Gastrocnemius medialis (tissue), 4 donors: ENCODE data around the gene CCRL2. TPM values are rescaled to one million over a fixed set of nuclear protein-coding genes. Genes with fewer than 3 reads are reported as not detected.

Experiments used
- ATAC-seq, 2 donors: fragments of 150-250 bp; one replicate each; pipeline ENCODE4 v1.9.1; 2016
- DNase-seq, 2 donors: peaks; one replicate each; pipeline ENCODE4 v3.0.0-alpha.2; 2019
- H3K27ac ChIP-seq, 4 donors: fragments of 200-600 bp; sonication (generic); 1 replicate in 1 of 4; 2 replicates in 3 of 4; pipeline ENCODE4 v1.5.1; 2016 to 2018; ENCODE audit warnings: mild to moderate bottlenecking in 2 of 4, moderate library complexity in 1 of 4
- H3K27me3 ChIP-seq, 3 donors: fragments of 200-600 bp; sonication (generic) in 2 of 3; 1 replicate in 1 of 3; 2 replicates in 2 of 3; pipeline versions ENCODE4 v1.5.1 to v1.6.0; 2016 to 2019; ENCODE audit warnings: mild to moderate bottlenecking in 1 of 3, moderate library complexity in 1 of 3
- H3K36me3 ChIP-seq, 2 donors: fragments of 200-600 bp; sonication (generic) in 1 of 2; one replicate each; pipeline ENCODE4 v1.5.1; 2017 to 2018
- H3K4me1 ChIP-seq, 2 donors: fragments of 200-600 bp; sonication (generic) in 1 of 2; one replicate each; pipeline ENCODE4 v1.5.1; 2016 to 2017; ENCODE audit warnings: mild to moderate bottlenecking in 2 of 2
- H3K4me3 ChIP-seq, 4 donors: fragments of 200-600 bp; sonication (generic) in 3 of 4; 1 replicate in 1 of 4; 2 replicates in 3 of 4; pipeline ENCODE4 v1.5.1; 2016 to 2019; ENCODE audit warnings: mild to moderate bottlenecking in 2 of 4
- H3K9me3 ChIP-seq, 3 donors: fragments of 200-600 bp; sonication (generic) in 2 of 3; 1 replicate in 1 of 3; 2 replicates in 2 of 3; pipeline ENCODE4 v1.5.1; 2016 to 2019
- POLR2A ChIP-seq, 2 donors: fragments of 450-650 bp; IDR thresholded peaks; one replicate each; pipeline ENCODE4 v1.6.1; 2017; ENCODE audit warnings: antibody characterized with exemption in 2 of 2, mild to moderate bottlenecking in 2 of 2, moderate library complexity in 2 of 2
- in situ Hi-C, 4 donors: fragments of 200-750 bp; cut with MboI; loops; one replicate each; pipeline versions ENCODE4 v1.15.0 to v1.8.0; 2017; ENCODE audit warnings: low sequenced_read_pairs in 4 of 4
- intact Hi-C: fragments of 100-400 bp; cut with DNase I; formaldehyde crosslinking; loops from one replicate; pipeline ENCODE4 v1.15.1; 2023; ENCODE audit warnings: low total_unique reads
- total RNA-seq, 4 donors: library from RNA; depleted of rRNA; stranded (reverse); fragments of >200 nt; gene quantifications; one replicate each; pipeline versions ENCODE4 v1.1.0 to v1.2.3, GENCODE V29; 2016
- TF ChIP-seq, protein P1 (sequence below), 5 experiments: fragments of 450-650 bp in 3 of 5; fragments of 200-600 bp in 2 of 5; sonication (generic) in 2 of 5; IDR thresholded peaks in 4 of 5; conservative IDR thresholded peaks in 1 of 5; 1 replicate in 4 of 5; 2 replicates in 1 of 5; pipeline ENCODE4 v1.5.1; 2016 to 2019; ENCODE audit warnings: antibody characterized with exemption in 5 of 5, mild to moderate bottlenecking in 3 of 5, moderate library complexity in 3 of 5

The CCRL2 gene
- total RNA-seq, 4 donors from 2014 or later, result 0.29 to 2.5 (median 1.7) TPM

DNA sequence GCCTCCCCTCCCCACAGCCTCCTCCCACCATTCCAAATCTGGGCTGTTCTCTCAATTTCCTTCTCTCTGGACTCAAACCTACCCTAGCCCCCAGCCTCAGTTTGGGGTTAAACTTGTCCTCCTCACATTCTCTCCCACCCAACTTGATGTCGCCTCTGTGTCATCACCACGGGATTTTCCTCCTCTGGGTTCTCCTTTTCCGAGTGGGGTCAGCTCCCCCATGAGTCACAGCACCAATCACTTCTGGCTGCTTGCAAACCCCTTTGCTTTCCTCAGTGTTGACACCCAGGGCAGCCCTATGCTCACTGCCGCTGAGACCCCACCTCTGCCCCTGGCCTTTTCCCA lies 644 bp upstream of the CCRL2 start:
- no peaks in the 10 kb centered on the region for H3K9me3 ChIP-seq
- peak overlapping the region; percentile 77 to 86 (median 78) for H3K27ac ChIP-seq
- no peaks in the 10 kb centered on the region for H3K27me3 ChIP-seq
- intact Hi-C loops (no loop called here), in situ Hi-C loops (no loop called here)
- DNase-seq (no peak), ATAC-seq (no peak)
- no peak overlapping the region for H3K4me3 ChIP-seq
- H3K36me3 ChIP-seq, result no peaks in the 10 kb centered on the region
- peaks cover 14 to 21% of the 10 kb centered on the region in 2 donors for H3K4me1 ChIP-seq
- no peak for TF ChIP-seq POLR2A (IDR thresholded peaks at IDR 0.05)
- TF ChIP-seq, protein P1, sequence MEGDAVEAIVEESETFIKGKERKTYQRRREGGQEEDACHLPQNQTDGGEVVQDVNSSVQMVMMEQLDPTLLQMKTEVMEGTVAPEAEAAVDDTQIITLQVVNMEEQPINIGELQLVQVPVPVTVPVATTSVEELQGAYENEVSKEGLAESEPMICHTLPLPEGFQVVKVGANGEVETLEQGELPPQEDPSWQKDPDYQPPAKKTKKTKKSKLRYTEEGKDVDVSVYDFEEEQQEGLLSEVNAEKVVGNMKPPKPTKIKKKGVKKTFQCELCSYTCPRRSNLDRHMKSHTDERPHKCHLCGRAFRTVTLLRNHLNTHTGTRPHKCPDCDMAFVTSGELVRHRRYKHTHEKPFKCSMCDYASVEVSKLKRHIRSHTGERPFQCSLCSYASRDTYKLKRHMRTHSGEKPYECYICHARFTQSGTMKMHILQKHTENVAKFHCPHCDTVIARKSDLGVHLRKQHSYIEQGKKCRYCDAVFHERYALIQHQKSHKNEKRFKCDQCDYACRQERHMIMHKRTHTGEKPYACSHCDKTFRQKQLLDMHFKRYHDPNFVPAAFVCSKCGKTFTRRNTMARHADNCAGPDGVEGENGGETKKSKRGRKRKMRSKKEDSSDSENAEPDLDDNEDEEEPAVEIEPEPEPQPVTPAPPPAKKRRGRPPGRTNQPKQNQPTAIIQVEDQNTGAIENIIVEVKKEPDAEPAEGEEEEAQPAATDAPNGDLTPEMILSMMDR (IDR thresholded peaks at IDR 0.05 in 4 of 5, conservative IDR thresholded peaks at IDR 0.05 in 1 of 5), result no peak

DNA sequence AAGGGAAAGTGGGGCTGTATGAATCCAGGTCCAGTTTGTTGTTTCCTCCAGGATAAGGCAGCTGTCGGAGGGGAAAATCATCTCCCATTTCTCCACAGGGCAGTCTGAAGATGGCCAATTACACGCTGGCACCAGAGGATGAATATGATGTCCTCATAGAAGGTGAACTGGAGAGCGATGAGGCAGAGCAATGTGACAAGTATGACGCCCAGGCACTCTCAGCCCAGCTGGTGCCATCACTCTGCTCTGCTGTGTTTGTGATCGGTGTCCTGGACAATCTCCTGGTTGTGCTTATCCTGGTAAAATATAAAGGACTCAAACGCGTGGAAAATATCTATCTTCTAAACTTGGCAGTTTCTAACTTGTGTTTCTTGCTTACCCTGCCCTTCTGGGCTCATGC lies 911 bp downstream of the CCRL2 start:
- H3K27ac ChIP-seq, result peak overlapping the region; percentile 77 to 86 (median 78)
- no peaks in the 10 kb centered on the region for H3K27me3 ChIP-seq
- TF ChIP-seq, protein P1 (IDR thresholded peaks at IDR 0.05 in 4 of 5, conservative IDR thresholded peaks at IDR 0.05 in 1 of 5), result no peak
- TF ChIP-seq POLR2A (IDR thresholded peaks at IDR 0.05), result peak in 1 of 2 donors; percentile 10
- ATAC-seq (peak; percentile 96 to 97), DNase-seq (peak; percentile 78 to 84)
- H3K4me1 ChIP-seq, result peaks cover 18 to 27% of the 10 kb centered on the region in 2 donors
- intact Hi-C loops, result loop anchor here (2.0 kb wide), 1 partner anchor 27 kb away; no protein-coding TSS in a partner anchor
- peak overlapping the region; percentile 36 to 38 (median 37) for H3K4me3 ChIP-seq
- no peaks in the 10 kb centered on the region for H3K9me3 ChIP-seq
- no peaks in the 10 kb centered on the region for H3K36me3 ChIP-seq
- in situ Hi-C loops, result no loop called here

DNA sequence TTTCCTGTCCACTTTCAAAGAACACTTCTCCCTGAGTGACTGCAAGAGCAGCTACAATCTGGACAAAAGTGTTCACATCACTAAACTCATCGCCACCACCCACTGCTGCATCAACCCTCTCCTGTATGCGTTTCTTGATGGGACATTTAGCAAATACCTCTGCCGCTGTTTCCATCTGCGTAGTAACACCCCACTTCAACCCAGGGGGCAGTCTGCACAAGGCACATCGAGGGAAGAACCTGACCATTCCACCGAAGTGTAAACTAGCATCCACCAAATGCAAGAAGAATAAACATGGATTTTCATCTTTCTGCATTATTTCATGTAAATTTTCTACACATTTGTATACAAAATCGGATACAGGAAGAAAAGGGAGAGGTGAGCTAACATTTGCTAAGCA lies 1.8 kb downstream of the CCRL2 start:
- H3K4me1 ChIP-seq, result peaks cover 22 to 32% of the 10 kb centered on the region in 2 donors
- H3K4me3 ChIP-seq, result no peak overlapping the region
- no peak for TF ChIP-seq POLR2A (IDR thresholded peaks at IDR 0.05)
- TF ChIP-seq, protein P1 (IDR thresholded peaks at IDR 0.05 in 4 of 5, conservative IDR thresholded peaks at IDR 0.05 in 1 of 5), result no peak
- H3K9me3 ChIP-seq, result no peaks in the 10 kb centered on the region
- no peaks in the 10 kb centered on the region for H3K36me3 ChIP-seq
- ATAC-seq (no peak), DNase-seq (no peak)
- in situ Hi-C loops (no loop called here), intact Hi-C loops (loop anchor here (2.0 kb wide), 1 partner anchor 28 kb away; no protein-coding TSS in a partner anchor)
- H3K27ac ChIP-seq, result peak overlapping the region; percentile 77 to 86 (median 78)
- H3K27me3 ChIP-seq, result no peaks in the 10 kb centered on the region

DNA sequence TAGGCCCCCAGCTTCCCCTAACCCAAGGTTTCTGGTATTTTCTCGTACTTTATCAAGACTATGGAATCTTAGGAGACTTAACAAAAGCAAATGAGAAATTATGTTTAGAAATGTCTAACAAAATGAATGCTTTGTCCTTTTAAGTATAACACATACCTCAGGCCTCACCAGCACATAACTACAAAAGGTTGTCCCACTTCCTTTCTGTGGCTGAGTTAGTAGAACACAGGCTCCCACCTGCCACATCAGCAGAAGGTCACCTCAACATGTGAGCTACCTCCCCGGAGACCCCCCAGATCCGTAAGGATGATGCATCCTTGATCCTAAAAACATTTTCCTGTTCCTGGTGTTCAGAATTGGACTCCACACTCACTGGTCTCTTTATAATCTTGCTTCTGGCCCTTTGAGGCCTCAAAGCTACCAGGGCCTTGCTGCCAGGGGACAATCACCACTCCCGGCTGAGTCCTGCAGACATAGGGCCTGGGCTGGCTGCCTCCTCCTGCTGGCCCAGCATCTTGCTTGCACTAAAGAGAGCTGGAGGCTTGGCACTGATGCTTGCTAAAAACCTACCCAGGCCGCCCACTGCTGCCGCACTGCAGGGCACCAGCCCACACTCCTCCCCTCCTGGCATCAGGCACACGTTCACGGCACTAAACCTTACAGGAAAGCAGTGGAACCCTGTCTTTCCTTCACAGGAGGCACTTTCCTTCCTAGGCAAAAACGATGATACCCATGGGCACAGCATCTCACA lies 2.9 kb downstream of the CCRL2 start:
- in situ Hi-C loops, result no loop called here
- H3K27me3 ChIP-seq, result no peaks in the 10 kb centered on the region
- intact Hi-C loops, result loop anchor here (2.0 kb wide), 1 partner anchor 29 kb away; no protein-coding TSS in a partner anchor
- peaks cover 22 to 32% of the 10 kb centered on the region in 2 donors for H3K4me1 ChIP-seq
- H3K27ac ChIP-seq, result peak overlapping the region in 1 of 4 donors; percentile 25
- DNase-seq, result no peak
- ATAC-seq, result no peak
- no peaks in the 10 kb centered on the region for H3K9me3 ChIP-seq
- no peak for TF ChIP-seq POLR2A (IDR thresholded peaks at IDR 0.05)
- TF ChIP-seq, protein P1 (IDR thresholded peaks at IDR 0.05 in 4 of 5, conservative IDR thresholded peaks at IDR 0.05 in 1 of 5), result no peak
- H3K4me3 ChIP-seq, result no peak overlapping the region
- H3K36me3 ChIP-seq, result no peaks in the 10 kb centered on the region
